Measurements from ENCODE around the gene PDE1A.

DNA sequence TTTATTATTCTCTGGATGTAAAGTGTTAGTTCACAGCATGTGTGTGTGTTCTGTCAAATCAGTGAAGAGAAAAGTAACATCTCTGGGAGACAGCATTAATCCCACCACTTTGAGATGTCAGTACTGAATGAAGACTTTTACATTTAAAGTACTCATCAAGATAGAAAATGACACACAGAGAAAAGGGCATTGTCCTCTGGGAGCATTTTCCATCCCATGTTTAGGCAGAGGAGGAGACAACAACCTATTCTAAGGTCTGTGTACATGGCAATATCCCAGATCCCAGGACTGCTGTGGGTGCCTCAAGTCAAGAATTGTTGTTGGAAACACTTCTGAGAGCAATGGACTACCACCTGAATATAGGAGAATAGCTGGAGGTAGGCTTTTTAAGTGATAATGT, 239.7 kb downstream of the PDE1A start:
- no peak for TF ChIP-seq ZNF274 (IDR thresholded peaks at IDR 0.05; ENCODE audit: low read depth, low read length)
- TF ChIP-seq SUZ12 (IDR thresholded peaks at IDR 0.05; ENCODE audit: extremely low read depth, insufficient read depth, insufficient read length): no peak
- no peak for TF ChIP-seq YY1 (IDR thresholded peaks at IDR 0.05; ENCODE audit: insufficient read depth, insufficient read length)
